Stimulated activated memory B cell treated with anti-CD40 and anti-IgM and Interleukin-4, amounts not matched to agents 10 μg/mL and 1 μg/mL and 100 μg/mL, for 72 hours (primary cell): ENCODE results near the gene PIAS2.
"Not testable (repeated sequence)": the region's sequence is repeated elsewhere in the genome, so short reads cannot be mapped to it uniquely, and the experiment has no call there.

Source experiments
- ATAC-seq: fragments of 150-1000 bp; cut with Tn5 transposase; 2 replicates; pipeline ENCODE4 v1.10.0; 2021
- H3K27ac Mint-ChIP-seq: one replicate; pipeline ENCODE4 v1.8.0; 2022; ENCODE audit warnings: mild to moderate bottlenecking, mixed read lengths
- H3K27me3 Mint-ChIP-seq: one replicate; pipeline ENCODE4 v1.8.0; 2022; ENCODE audit warnings: mixed read lengths
- H3K36me3 Mint-ChIP-seq: one replicate; pipeline ENCODE4 v1.8.0; 2022; ENCODE audit warnings: mixed read lengths
- H3K4me1 Mint-ChIP-seq: one replicate; pipeline ENCODE4 v1.8.0; 2022; ENCODE audit warnings: mixed read lengths
- H3K4me3 Mint-ChIP-seq: one replicate; pipeline ENCODE4 v1.8.0; 2022; ENCODE audit warnings: mild to moderate bottlenecking, moderate library complexity, mixed read lengths
- H3K9me3 Mint-ChIP-seq: one replicate; pipeline ENCODE4 v1.8.0; 2022; ENCODE audit warnings: mixed read lengths

The PIAS2 gene

GRCh38 chr18:46917108-46917802 is at the start of gene PIAS2, which contains the start of gene KATNAL2:
PIAS2 (minus strand) TSS chr18:46917507; CDS start chr18:46917345, 162 bp downstream.
KATNAL2 (plus strand) TSS chr18:46917602; CDS start chr18:46946873, 29,271 bp downstream.
- peaks cover 46% of the 10 kb centered on the region for H3K4me1 Mint-ChIP-seq
- H3K27me3 Mint-ChIP-seq = no peaks in the 10 kb centered on the region
- peak; percentile 94 for ATAC-seq
- H3K36me3 Mint-ChIP-seq = no peaks in the 10 kb centered on the region
- peak within 1 kb of the TSS; percentile 88 for H3K4me3 Mint-ChIP-seq
- no peaks in the 10 kb centered on the region for H3K9me3 Mint-ChIP-seq
- H3K27ac Mint-ChIP-seq = peak within 1 kb of the TSS; percentile 58

GRCh38 chr18:46966266-46966665 is 49.0 kb upstream of the PIAS2 start:
- not testable (repeated sequence) for ATAC-seq, H3K27ac Mint-ChIP-seq, H3K36me3 Mint-ChIP-seq, H3K27me3 Mint-ChIP-seq, H3K9me3 Mint-ChIP-seq, H3K4me3 Mint-ChIP-seq, H3K4me1 Mint-ChIP-seq

- H3K27me3 Mint-ChIP-seq, H3K9me3 Mint-ChIP-seq, H3K27ac Mint-ChIP-seq, H3K4me3 Mint-ChIP-seq, H3K4me1 Mint-ChIP-seq: not testable (repeated sequence)
- peaks cover 10% of the 10 kb centered on the region for H3K36me3 Mint-ChIP-seq
- peak; percentile 68 for ATAC-seq
Measured at GRCh38 chr18:46964579-46965293, 47.4 kb upstream of the PIAS2 start.

GRCh38 chr18:46963656-46964578 is 46.6 kb upstream of the PIAS2 start:
- not testable (repeated sequence) for H3K4me1 Mint-ChIP-seq, H3K4me3 Mint-ChIP-seq, H3K27me3 Mint-ChIP-seq, H3K27ac Mint-ChIP-seq, H3K9me3 Mint-ChIP-seq
- ATAC-seq = peak; percentile 51
- peaks cover 10% of the 10 kb centered on the region for H3K36me3 Mint-ChIP-seq

GRCh38 chr18:46958209-46958608 is 40.9 kb upstream of the PIAS2 start:
- Mint-ChIP-seq H3K27ac (no peak overlapping the region), H3K27me3 (peaks cover 10% of the 10 kb centered on the region), H3K36me3 (peaks cover 10% of the 10 kb centered on the region), H3K4me1 (no peaks in the 10 kb centered on the region), H3K9me3 (peaks cover 9% of the 10 kb centered on the region), H3K4me3 (no peak overlapping the region)
- no peak for ATAC-seq

GRCh38 chr18:46953195-46953594 is 35.9 kb upstream of the PIAS2 start:
- Mint-ChIP-seq H3K4me1 (no peaks in the 10 kb centered on the region), H3K27me3 (no peaks in the 10 kb centered on the region), H3K4me3 (no peak overlapping the region), H3K9me3 (no peaks in the 10 kb centered on the region), H3K36me3 (no peaks in the 10 kb centered on the region), H3K27ac (no peak overlapping the region)
- no peak for ATAC-seq

- H3K36me3 Mint-ChIP-seq = no peaks in the 10 kb centered on the region
- no peak overlapping the region for H3K27ac Mint-ChIP-seq
- H3K9me3 Mint-ChIP-seq = no peaks in the 10 kb centered on the region
- no peak for ATAC-seq
- H3K4me3 Mint-ChIP-seq = no peak overlapping the region
- H3K27me3 Mint-ChIP-seq = no peaks in the 10 kb centered on the region
- no peaks in the 10 kb centered on the region for H3K4me1 Mint-ChIP-seq
Measured at GRCh38 chr18:46950064-46950656, 32.9 kb upstream of the PIAS2 start.

GRCh38 chr18:46946656-46947282 is 29.5 kb upstream of the PIAS2 start:
- Mint-ChIP-seq H3K27me3 (no peaks in the 10 kb centered on the region), H3K4me3 (no peak overlapping the region), H3K4me1 (no peaks in the 10 kb centered on the region), H3K36me3 (no peaks in the 10 kb centered on the region), H3K9me3 (no peaks in the 10 kb centered on the region), H3K27ac (no peak overlapping the region)
- ATAC-seq = peak; percentile 97

GRCh38 chr18:46942646-46943045 is 25.3 kb upstream of the PIAS2 start:
- Mint-ChIP-seq H3K4me1 (no peaks in the 10 kb centered on the region), H3K9me3 (no peaks in the 10 kb centered on the region), H3K4me3 (no peak overlapping the region), H3K27me3 (no peaks in the 10 kb centered on the region), H3K36me3 (no peaks in the 10 kb centered on the region), H3K27ac (no peak overlapping the region)
- no peak for ATAC-seq

GRCh38 chr18:46939998-46940571 is 22.8 kb upstream of the PIAS2 start:
- Mint-ChIP-seq H3K4me1 (no peaks in the 10 kb centered on the region), H3K36me3 (no peaks in the 10 kb centered on the region), H3K27ac (no peak overlapping the region), H3K9me3 (no peaks in the 10 kb centered on the region), H3K4me3 (no peak overlapping the region), H3K27me3 (no peaks in the 10 kb centered on the region)
- ATAC-seq = no peak

GRCh38 chr18:46939337-46939963 is 22.1 kb upstream of the PIAS2 start:
- Mint-ChIP-seq H3K27ac (no peak overlapping the region), H3K27me3 (no peaks in the 10 kb centered on the region), H3K36me3 (no peaks in the 10 kb centered on the region), H3K9me3 (no peaks in the 10 kb centered on the region), H3K4me1 (no peaks in the 10 kb centered on the region), H3K4me3 (no peak overlapping the region)
- no peak for ATAC-seq

GRCh38 chr18:46920653-46921052 is 3.3 kb upstream of the PIAS2 start:
- no peak for ATAC-seq
- Mint-ChIP-seq H3K9me3 (no peaks in the 10 kb centered on the region), H3K27me3 (no peaks in the 10 kb centered on the region), H3K36me3 (no peaks in the 10 kb centered on the region), H3K4me3 (no peak overlapping the region), H3K4me1 (peaks cover 21% of the 10 kb centered on the region), H3K27ac (no peak overlapping the region)

GRCh38 chr18:46920067-46920466 is 2.8 kb upstream of the PIAS2 start:
- Mint-ChIP-seq H3K27ac (no peak overlapping the region), H3K4me1 (peaks cover 27% of the 10 kb centered on the region), H3K9me3 (no peaks in the 10 kb centered on the region), H3K36me3 (no peaks in the 10 kb centered on the region), H3K27me3 (no peaks in the 10 kb centered on the region), H3K4me3 (no peak overlapping the region)
- no peak for ATAC-seq
